Prostate gland (tissue), 2 donors: ENCODE results near the gene CPA5.

ENCODE experiments used
- POLR2AphosphoS5 ChIP-seq: sonication (generic); formaldehyde crosslinking; IDR thresholded peaks from one replicate; pipeline ENCODE4 v1.6.1; 2017; ENCODE audit warnings: antibody characterized with exemption
- TF ChIP-seq, protein P1 (sequence below), 4 experiments: fragments of 200-600 bp in 2 of 4; fragments of 450-650 bp in 2 of 4; sonication (generic) in 2 of 4; IDR thresholded peaks; 1 replicate in 3 of 4; 2 replicates in 1 of 4; pipeline ENCODE4 v1.5.1; 2016 to 2019; ENCODE audit warnings: antibody characterized with exemption in 4 of 4, mild to moderate bottlenecking in 2 of 4, moderate library complexity in 2 of 4

DNA sequence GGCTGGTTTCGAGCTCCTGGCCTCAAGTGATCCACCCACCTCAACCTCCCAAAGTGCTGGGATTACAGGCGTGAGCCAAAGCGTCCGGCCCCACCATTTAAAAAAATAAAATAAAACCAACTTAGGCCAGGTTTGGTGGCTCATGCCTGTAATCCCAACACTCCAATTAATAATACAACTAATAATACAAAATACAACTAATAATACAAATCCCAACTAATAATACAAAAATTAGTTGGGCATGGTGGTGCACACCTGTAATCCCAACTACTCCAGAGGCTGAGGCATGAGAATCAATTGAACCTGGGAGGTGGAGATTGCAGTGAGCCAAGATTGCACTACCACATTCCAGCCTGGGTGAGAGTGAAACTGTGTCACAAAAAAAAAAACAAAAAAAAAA, 68.6 kb downstream of the CPA5 start:
- TF ChIP-seq, protein P1, sequence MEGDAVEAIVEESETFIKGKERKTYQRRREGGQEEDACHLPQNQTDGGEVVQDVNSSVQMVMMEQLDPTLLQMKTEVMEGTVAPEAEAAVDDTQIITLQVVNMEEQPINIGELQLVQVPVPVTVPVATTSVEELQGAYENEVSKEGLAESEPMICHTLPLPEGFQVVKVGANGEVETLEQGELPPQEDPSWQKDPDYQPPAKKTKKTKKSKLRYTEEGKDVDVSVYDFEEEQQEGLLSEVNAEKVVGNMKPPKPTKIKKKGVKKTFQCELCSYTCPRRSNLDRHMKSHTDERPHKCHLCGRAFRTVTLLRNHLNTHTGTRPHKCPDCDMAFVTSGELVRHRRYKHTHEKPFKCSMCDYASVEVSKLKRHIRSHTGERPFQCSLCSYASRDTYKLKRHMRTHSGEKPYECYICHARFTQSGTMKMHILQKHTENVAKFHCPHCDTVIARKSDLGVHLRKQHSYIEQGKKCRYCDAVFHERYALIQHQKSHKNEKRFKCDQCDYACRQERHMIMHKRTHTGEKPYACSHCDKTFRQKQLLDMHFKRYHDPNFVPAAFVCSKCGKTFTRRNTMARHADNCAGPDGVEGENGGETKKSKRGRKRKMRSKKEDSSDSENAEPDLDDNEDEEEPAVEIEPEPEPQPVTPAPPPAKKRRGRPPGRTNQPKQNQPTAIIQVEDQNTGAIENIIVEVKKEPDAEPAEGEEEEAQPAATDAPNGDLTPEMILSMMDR (IDR thresholded peaks at IDR 0.05) = no peak
- TF ChIP-seq POLR2AphosphoS5 = no peak
